HL-60 (cell line): ENCODE data around the gene KRT3.

Source experiments
- DNase-seq, 2 experiments: peaks; one replicate each; pipeline ENCODE4 v3.0.0-alpha.2; 2010 to 2020; ENCODE audit warnings: low read depth in 1 of 2, low spot score in 1 of 2
- H3K27ac ChIP-seq: fragments of 250-450 bp; sonication (Bioruptor Pico); replicated peaks from 2 replicates; pipeline ENCODE4 v1.5.1; 2020; ENCODE audit warnings: mild to moderate bottlenecking, moderate library complexity
- H3K27me3 ChIP-seq: fragments of 250-450 bp; sonication (Bioruptor Pico); 2 replicates; pipeline ENCODE4 v1.5.1; 2021; ENCODE audit warnings: mild to moderate bottlenecking, moderate library complexity; ENCODE audit not compliant: insufficient read depth, poor library complexity, severe bottlenecking
- H3K4me3 ChIP-seq: replicated peaks from 2 replicates; pipeline ENCODE4 v1.5.1; 2011; ENCODE audit warnings: mild to moderate bottlenecking, control low read depth, low read length; ENCODE audit not compliant: insufficient read depth
- CTCF ChIP-seq: IDR thresholded peaks from one replicate; pipeline ENCODE4 v1.5.1; 2011; ENCODE audit warnings: low read length, control low read depth, inconsistent platforms; ENCODE audit not compliant: insufficient read depth
- GABPA ChIP-seq: IDR thresholded peaks from 2 replicates; pipeline ENCODE4 v1.6.1; 2012; ENCODE audit warnings: low read depth
- POLR2AphosphoS5 ChIP-seq: IDR thresholded peaks from 2 replicates; pipeline ENCODE4 v1.6.1; 2012; ENCODE audit warnings: low read depth
- REST ChIP-seq: IDR thresholded peaks from 2 replicates; pipeline ENCODE4 v1.6.1; 2012; ENCODE audit warnings: low read depth; ENCODE audit not compliant: insufficient replicate concordance
- SPI1 ChIP-seq: IDR thresholded peaks from 2 replicates; pipeline ENCODE4 v1.6.1; 2012; ENCODE audit warnings: low read depth, mild to moderate bottlenecking, borderline replicate concordance

Gene KRT3

GRCh38 chr12:52794479-52795331, 1.2 kb downstream of the KRT3 start:
- H3K27ac ChIP-seq: no peak overlapping the region

GRCh38 chr12:52792185-52793029, 3.5 kb downstream of the KRT3 start:
- DNase-seq: no peak
- peaks cover 26% of the 10 kb centered on the region for H3K27me3 ChIP-seq
- no peak overlapping the region for H3K4me3 ChIP-seq
- no peak overlapping the region for H3K27ac ChIP-seq
- no peak for TF ChIP-seq SPI1
- TF ChIP-seq REST: no peak
- TF ChIP-seq GABPA: no peak
- TF ChIP-seq POLR2AphosphoS5: no peak
- TF ChIP-seq CTCF: no peak

More at GRCh38 chr12:52794479-52795331, 1.2 kb downstream of the KRT3 start:
- TF ChIP-seq SPI1 (no peak), POLR2AphosphoS5 (no peak), CTCF (no peak), GABPA (no peak), REST (no peak)
- Histone ChIP-seq H3K4me3 (no peak overlapping the region), H3K27me3 (peaks cover 17% of the 10 kb centered on the region)
- DNase-seq: no peak

- Histone ChIP-seq H3K4me3 (no peak overlapping the region), H3K27ac (no peak overlapping the region), H3K27me3 (peaks cover 26% of the 10 kb centered on the region)
- TF ChIP-seq SPI1: no peak
- no peak for TF ChIP-seq REST
- no peak for TF ChIP-seq POLR2AphosphoS5
- TF ChIP-seq CTCF: no peak
- TF ChIP-seq GABPA: no peak
- no peak for DNase-seq
Observed at GRCh38 chr12:52791271-52792184, 4.4 kb downstream of the KRT3 start.
